HG03457 (cell line): ENCODE results near the gene DPP9.

Source experiments
- ATAC-seq: cut with Tn5 transposase; IDR thresholded peaks from one replicate; pipeline ENCODE4 v1.9.1; 2021; ENCODE audit warnings: moderate number of reproducible peaks; ENCODE audit not compliant: unreplicated experiment

The DPP9 gene

GRCh38 chr19:4712771-4713170 lies 10.9 kb downstream of the DPP9 start:
- no peak for ATAC-seq

- no peak for ATAC-seq
Measured at GRCh38 chr19:4711211-4711610, 12.4 kb downstream of the DPP9 start.

DNA sequence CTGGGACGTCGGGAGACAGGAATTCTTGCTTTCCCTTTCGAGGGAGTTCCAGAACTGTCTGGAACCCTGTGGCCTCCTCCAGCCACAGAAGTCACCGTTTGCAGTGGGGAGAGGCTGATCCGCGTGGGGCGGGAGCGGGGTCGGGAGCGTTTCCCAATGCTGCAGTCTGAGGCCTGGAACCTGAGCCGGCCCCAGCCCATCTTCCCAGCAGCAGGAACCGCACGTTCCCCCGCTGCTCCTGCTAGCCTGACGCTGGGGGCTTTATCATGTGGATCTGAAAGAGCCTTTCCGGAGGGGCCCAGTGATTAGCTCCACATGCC lies 13.4 kb downstream of the DPP9 start:
- ATAC-seq, result no peak

DNA sequence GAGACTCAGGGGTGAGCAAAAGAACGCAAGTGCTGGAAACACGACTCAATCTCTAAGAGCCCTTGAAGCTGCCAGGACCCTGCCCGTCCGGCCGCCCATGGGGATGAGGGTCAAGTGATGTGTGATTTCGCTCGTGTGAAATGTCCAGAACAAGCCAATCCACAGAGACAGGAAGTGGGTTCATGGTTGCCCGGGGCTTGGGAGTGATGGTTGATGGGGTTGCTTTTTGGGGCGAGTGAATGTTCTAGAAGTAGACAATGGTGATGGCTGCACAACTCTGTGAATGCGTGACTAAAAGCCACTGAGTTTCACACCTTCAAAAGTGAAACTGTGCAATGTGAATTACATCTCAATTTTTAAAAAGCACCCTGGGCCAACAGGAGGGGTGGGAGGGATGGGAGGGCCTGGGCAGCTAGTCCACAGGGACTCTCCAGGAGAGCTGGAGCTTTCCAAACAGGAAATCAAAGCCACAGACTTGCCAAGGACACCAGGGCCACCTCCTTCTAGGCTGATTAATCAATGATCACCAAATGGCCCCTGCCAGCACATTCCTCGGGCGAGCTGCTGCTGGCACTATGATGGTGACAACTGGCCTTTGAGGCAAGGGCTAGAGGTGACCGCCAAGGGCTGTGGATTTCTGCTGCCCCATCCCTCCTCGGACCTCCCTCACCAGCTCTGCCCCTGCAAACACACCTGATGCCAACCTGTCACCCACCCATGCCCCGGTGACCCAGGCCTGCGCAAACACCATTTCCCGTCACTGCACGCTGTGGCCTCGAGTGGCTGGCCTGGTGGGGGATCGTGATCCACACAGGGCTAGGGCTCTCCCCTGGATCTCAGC lies 14.0 kb downstream of the DPP9 start:
- ATAC-seq, result no peak

DNA sequence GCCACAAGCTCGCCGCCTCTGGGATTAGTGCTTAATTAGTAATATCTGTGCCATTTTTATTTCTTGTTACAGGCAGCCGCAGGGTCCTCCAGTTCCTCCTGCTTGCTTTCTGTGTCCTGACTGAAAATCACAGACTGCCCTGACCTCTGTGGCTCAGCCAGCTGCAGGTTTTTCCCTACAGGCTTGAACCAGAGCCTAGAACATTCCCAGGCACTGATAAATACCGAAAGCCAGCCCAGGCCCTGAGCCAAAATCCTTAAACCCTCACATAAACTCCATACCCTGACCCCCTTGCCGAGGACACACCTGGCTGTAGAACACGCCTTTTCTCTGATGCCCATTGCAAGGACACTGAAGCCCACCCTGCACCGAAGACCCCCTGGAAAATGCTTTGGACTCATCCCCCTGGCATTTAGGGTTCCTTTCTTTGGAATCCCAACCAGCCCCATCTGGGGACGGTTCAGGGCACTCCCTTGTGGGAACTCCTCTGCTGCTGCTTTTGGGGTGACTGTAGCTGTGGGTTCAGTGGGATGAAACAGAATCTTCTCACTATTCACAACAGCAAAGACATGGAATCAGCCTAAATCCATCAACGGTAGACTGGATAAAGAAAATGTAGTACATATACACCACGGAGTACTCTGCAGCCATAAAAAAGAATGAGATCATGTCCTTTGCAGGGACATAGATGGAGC lies 15.5 kb downstream of the DPP9 start:
- ATAC-seq, result no peak

- ATAC-seq, result no peak
Measured at GRCh38 chr19:4707322-4707721, 16.3 kb downstream of the DPP9 start.

GRCh38 chr19:4705413-4706131 lies 18.1 kb downstream of the DPP9 start:
- no peak for ATAC-seq

DNA sequence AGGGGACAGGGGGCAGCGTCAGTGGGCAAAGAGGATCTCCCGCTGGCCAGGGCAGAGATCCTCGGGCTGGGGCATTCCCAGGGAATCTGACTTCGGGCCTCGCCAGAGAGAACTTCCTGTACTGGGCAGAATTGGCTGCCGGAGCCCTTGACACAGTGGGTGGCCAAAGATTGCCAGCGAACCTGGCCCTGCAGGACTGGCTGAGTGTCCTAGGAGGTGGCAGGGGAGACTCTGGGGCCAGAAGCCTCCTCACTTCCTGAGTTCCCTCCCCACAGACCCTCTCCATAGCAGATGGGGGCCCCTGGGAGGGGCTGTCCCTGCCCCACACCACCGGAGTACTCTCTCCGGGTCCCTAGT lies 19.3 kb downstream of the DPP9 start:
- no peak for ATAC-seq

GRCh38 chr19:4703671-4704316 lies 19.8 kb downstream of the DPP9 start:
- no peak for ATAC-seq

GRCh38 chr19:4702764-4703163 lies 20.9 kb downstream of the DPP9 start:
- ATAC-seq, result no peak

GRCh38 chr19:4701557-4701956 lies 22.1 kb downstream of the DPP9 start:
- no peak for ATAC-seq

- no peak for ATAC-seq
Measured at GRCh38 chr19:4700693-4700970, 23.0 kb downstream of the DPP9 start.

- no peak for ATAC-seq
Measured at GRCh38 chr19:4699826-4700692, 23.6 kb downstream of the DPP9 start.

GRCh38 chr19:4697304-4697703 lies 26.3 kb downstream of the DPP9 start:
- ATAC-seq, result no peak

GRCh38 chr19:4695224-4695731 lies 28.4 kb downstream of the DPP9 start:
- no peak for ATAC-seq

DNA sequence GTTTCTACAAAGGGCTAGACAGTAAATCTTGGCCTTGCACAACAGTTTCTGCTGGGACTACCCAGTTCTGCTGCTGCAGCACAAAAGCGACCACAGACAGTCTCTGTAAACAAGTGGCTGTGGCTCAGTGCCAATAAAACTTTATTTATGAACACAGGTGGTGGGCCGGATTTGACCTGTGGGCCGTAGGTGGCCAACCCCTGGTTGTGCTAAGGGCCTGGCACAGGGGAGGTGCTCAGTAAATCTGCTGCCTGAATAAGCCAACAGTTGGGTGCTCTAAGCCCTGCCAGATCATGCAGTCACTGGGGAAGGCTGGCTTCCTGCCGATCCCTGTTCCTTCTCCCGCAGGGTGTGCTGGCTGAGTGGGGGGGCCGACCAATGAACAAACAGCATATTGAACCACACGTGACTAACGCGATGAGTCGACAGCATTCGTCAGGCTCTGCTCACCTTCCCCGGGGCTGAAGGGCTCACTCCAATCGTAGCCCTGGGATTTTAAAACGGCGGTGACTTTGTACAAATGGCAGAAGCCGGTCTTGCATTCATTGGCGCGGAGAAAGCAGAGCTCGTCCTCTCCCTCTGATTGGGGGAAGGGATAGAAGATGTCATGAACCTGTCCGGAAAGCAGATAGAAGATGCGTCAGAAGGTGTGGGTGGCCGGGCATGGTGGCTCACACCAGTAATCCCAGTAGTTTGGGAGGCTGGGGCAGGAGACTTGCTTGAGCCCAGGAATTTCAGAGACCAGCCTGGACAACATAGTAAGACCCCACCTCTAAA lies 29.2 kb downstream of the DPP9 start:
- ATAC-seq, result no peak

- no peak for ATAC-seq
Measured at GRCh38 chr19:4693471-4694121, 30.0 kb downstream of the DPP9 start.

DNA sequence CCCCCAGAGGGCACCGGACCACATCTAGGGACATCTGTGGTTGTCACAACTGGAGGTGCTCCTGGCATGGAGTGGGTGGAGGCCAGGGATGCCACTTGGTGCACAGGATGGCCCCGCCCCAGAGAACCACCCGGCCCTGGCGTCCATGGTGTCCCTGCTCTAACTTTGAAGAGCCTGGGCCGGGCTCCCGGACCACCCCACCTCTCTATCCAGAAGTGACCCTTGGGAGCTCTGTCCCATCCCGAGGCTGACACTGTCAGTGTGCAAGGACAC lies 30.6 kb downstream of the DPP9 start:
- ATAC-seq, result no peak

DNA sequence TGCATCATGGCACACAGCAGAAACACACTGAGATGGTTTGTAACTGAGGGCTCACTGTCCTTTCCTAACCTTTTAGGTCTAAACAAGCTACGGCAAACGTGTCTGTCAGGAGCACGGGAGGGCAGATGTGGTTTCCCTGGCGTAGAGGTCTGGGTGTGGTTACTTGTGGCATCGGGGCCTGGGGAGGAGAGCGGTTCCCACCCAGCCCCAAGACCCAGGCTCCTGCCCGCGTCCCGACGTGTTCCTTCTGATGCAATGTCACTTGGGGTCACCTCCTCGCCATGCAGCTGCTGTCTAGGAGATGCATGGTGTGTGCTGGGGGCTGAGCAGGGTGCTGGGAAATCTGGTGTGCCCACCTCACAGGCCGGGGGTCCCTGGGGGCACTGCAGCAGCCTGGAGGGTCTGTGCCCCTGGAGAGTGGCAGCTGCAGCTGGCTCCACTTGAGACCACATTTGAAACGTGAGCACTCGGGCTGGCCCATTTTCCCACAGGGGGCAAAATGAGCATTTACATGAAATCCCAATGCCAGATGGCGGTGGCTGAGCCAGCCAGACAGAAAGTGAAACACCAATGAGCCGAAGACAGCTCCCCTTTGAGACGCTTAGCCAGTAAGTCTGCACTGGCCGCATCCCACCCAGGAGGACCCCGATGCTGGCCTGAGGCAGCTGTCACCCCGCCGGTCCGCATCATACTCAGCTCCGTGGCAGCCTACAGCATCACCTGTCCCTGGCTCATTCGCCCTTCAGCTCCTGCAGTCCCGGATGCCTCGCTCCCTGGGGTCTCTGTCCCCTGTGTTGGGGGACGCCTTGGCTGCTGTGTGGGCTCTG lies 31.2 kb downstream of the DPP9 start:
- no peak for ATAC-seq
